ENCODE data around the gene CD207. TPM values are rescaled to one million over a fixed set of nuclear protein-coding genes. Genes with fewer than 3 reads are reported as not detected.
"Not testable (repeated sequence)": the region's sequence is repeated elsewhere in the genome, so short reads cannot be mapped to it uniquely, and the experiment has no call there.

CD207 gene
- total RNA-seq, 1 experiment from 2014 or later: not detected

- intact Hi-C loops (cut with micrococcal nuclease): no loop called here
- Histone ChIP-seq H2AFZ (ENCODE audit: low read length) (no peak overlapping the region), H3K4me2 (ENCODE audit: low read length) (no peak overlapping the region), H3K9ac (ENCODE audit: low read length) (no peak overlapping the region), H3K9me3 (ENCODE audit: low read length) (no peaks in the 10 kb centered on the region), H3K36me3 (ENCODE audit: low read depth, low read length) (no peaks in the 10 kb centered on the region), H3K79me2 (ENCODE audit: low read length) (no peaks in the 10 kb centered on the region), H3F3A (ENCODE audit: low read length, unreplicated experiment) (no peaks in the 10 kb centered on the region), H3K27me3 (ENCODE audit: low read length) (peaks cover 41% of the 10 kb centered on the region), H3K4me1 (ENCODE audit: insufficient read depth, low read length) (no peaks in the 10 kb centered on the region), H3K27ac (ENCODE audit: low read length) (no peak overlapping the region), H3K9me2 (replicated peaks; ENCODE audit: low read length) (no peaks in the 10 kb centered on the region), H3K4me3 (ENCODE audit: low read length) (no peak overlapping the region), H4K20me1 (ENCODE audit: low read length) (no peaks in the 10 kb centered on the region)
- CTCF ChIA-PET: no interaction called here
- POLR2A ChIA-PET (ENCODE audit: unreplicated experiment): interaction anchor here (0.6 kb wide), 1 partner anchor 510 kb away, joined by 6 read pairs; no protein-coding TSS in a partner anchor
- BruUV-seq (replicated peaks): no TSS peak
- TF ChIP-seq EZH2 (IDR thresholded peaks at IDR 0.05; ENCODE audit: low read length, unreplicated experiment): no peak
- no peak for TF ChIP-seq EZH2phosphoT487 (IDR thresholded peaks at IDR 0.05; ENCODE audit: borderline replicate concordance, low read length)
- no peak for TF ChIP-seq CTCF (conservative IDR thresholded peaks at IDR 0.05; ENCODE audit: low read depth, low read length)
- DNase-seq (no peak), ATAC-seq (no peak)
Observed at GRCh38 chr2:70801607-70802263, 33.9 kb downstream of the CD207 start.

GRCh38 chr2:70799706-70800105 is 35.9 kb downstream of the CD207 start:
- Histone ChIP-seq H2AFZ (ENCODE audit: low read length) (no peak overlapping the region), H4K20me1 (ENCODE audit: low read length) (no peaks in the 10 kb centered on the region), H3F3A (ENCODE audit: low read length, unreplicated experiment) (no peaks in the 10 kb centered on the region), H3K27ac (ENCODE audit: low read length) (no peak overlapping the region), H3K79me2 (ENCODE audit: low read length) (no peaks in the 10 kb centered on the region), H3K4me3 (ENCODE audit: low read length) (no peak overlapping the region), H3K4me1 (ENCODE audit: insufficient read depth, low read length) (no peaks in the 10 kb centered on the region), H3K4me2 (ENCODE audit: low read length) (no peak overlapping the region), H3K9ac (ENCODE audit: low read length) (no peak overlapping the region), H3K9me3 (ENCODE audit: low read length) (no peaks in the 10 kb centered on the region), H3K27me3 (ENCODE audit: low read length) (peaks cover 45% of the 10 kb centered on the region), H3K9me2 (replicated peaks; ENCODE audit: low read length) (no peaks in the 10 kb centered on the region), H3K36me3 (ENCODE audit: low read depth, low read length) (no peaks in the 10 kb centered on the region)
- BruUV-seq (replicated peaks): no TSS peak
- DNase-seq (no peak), ATAC-seq (no peak)
- intact Hi-C loops (cut with micrococcal nuclease): no loop called here
- ChIA-PET POLR2A (ENCODE audit: unreplicated experiment) (no interaction called here), CTCF (no interaction called here)
- TF ChIP-seq EZH2phosphoT487 (IDR thresholded peaks at IDR 0.05; ENCODE audit: borderline replicate concordance, low read length): no peak
- TF ChIP-seq CTCF (conservative IDR thresholded peaks at IDR 0.05; ENCODE audit: low read depth, low read length): no peak
- no peak for TF ChIP-seq EZH2 (IDR thresholded peaks at IDR 0.05; ENCODE audit: low read length, unreplicated experiment)

GRCh38 chr2:70797996-70798395 is 37.6 kb downstream of the CD207 start:
- H3K27me3 ChIP-seq (ENCODE audit: low read length): peaks cover 52% of the 10 kb centered on the region
- H3F3A ChIP-seq (ENCODE audit: low read length, unreplicated experiment); H3K36me3 ChIP-seq (ENCODE audit: low read depth, low read length); DNase-seq; BruUV-seq (replicated peaks); H2AFZ ChIP-seq (ENCODE audit: low read length); H3K4me1 ChIP-seq (ENCODE audit: insufficient read depth, low read length); H3K4me2 ChIP-seq (ENCODE audit: low read length); H3K9ac ChIP-seq (ENCODE audit: low read length); intact Hi-C loops (cut with micrococcal nuclease); H4K20me1 ChIP-seq (ENCODE audit: low read length); H3K9me3 ChIP-seq (ENCODE audit: low read length); H3K4me3 ChIP-seq (ENCODE audit: low read length); ATAC-seq; H3K27ac ChIP-seq (ENCODE audit: low read length); CTCF ChIA-PET; H3K79me2 ChIP-seq (ENCODE audit: low read length); POLR2A ChIA-PET (ENCODE audit: unreplicated experiment); H3K9me2 ChIP-seq (replicated peaks; ENCODE audit: low read length): not testable (repeated sequence)
